Tibial artery (tissue), 4 donors: ENCODE results near the gene ZNF681.
"Not testable (repeated sequence)": the region's sequence is repeated elsewhere in the genome, so short reads cannot be mapped to it uniquely, and the experiment has no call there.

Experiments used
- DNase-seq, 2 donors: peaks; one replicate each; pipeline ENCODE4 v3.0.0-alpha.2; 2019
- H3K27ac ChIP-seq, 2 donors: fragments of 200-600 bp; sonication (generic) in 1 of 2; 1 replicate in 1 of 2; 2 replicates in 1 of 2; pipeline ENCODE4 v1.5.1; 2018 to 2019; ENCODE audit warnings: mild to moderate bottlenecking in 1 of 2
- H3K27me3 ChIP-seq, 2 donors: fragments of 200-600 bp; sonication (generic) in 1 of 2; one replicate each; pipeline versions ENCODE4 v1.5.1 to v1.6.0; 2016 to 2019
- H3K36me3 ChIP-seq, 3 donors: fragments of 200-600 bp; sonication (generic) in 2 of 3; one replicate each; pipeline ENCODE4 v1.5.1; 2016 to 2019; ENCODE audit warnings: mild to moderate bottlenecking in 2 of 3
- H3K4me1 ChIP-seq, 4 donors: fragments of 200-600 bp; sonication (generic) in 2 of 4; 1 replicate in 3 of 4; 2 replicates in 1 of 4; pipeline ENCODE4 v1.5.1; 2016 to 2019
- H3K4me3 ChIP-seq, 2 donors: fragments of 200-600 bp; sonication (generic) in 1 of 2; 1 replicate in 1 of 2; 2 replicates in 1 of 2; pipeline ENCODE4 v1.5.1; 2018 to 2019; ENCODE audit warnings: mild to moderate bottlenecking in 2 of 2
- H3K9me3 ChIP-seq, 3 donors: fragments of 200-600 bp; sonication (generic) in 1 of 3; one replicate each; pipeline ENCODE4 v1.5.1; 2016 to 2019
- intact Hi-C: fragments of 100-400 bp; cut with DNase I; formaldehyde crosslinking; loops from one replicate; pipeline ENCODE4 v1.15.0; 2023; ENCODE audit warnings: low total_unique reads
- TF ChIP-seq, protein P1 (sequence below), 2 experiments: fragments of 200-600 bp in 1 of 2; fragments of 450-650 bp in 1 of 2; IDR thresholded peaks; one replicate each; pipeline ENCODE4 v1.5.1; 2017 to 2019; ENCODE audit warnings: antibody characterized with exemption in 2 of 2, mild to moderate bottlenecking in 1 of 2, moderate library complexity in 1 of 2

The ZNF681 gene

DNA sequence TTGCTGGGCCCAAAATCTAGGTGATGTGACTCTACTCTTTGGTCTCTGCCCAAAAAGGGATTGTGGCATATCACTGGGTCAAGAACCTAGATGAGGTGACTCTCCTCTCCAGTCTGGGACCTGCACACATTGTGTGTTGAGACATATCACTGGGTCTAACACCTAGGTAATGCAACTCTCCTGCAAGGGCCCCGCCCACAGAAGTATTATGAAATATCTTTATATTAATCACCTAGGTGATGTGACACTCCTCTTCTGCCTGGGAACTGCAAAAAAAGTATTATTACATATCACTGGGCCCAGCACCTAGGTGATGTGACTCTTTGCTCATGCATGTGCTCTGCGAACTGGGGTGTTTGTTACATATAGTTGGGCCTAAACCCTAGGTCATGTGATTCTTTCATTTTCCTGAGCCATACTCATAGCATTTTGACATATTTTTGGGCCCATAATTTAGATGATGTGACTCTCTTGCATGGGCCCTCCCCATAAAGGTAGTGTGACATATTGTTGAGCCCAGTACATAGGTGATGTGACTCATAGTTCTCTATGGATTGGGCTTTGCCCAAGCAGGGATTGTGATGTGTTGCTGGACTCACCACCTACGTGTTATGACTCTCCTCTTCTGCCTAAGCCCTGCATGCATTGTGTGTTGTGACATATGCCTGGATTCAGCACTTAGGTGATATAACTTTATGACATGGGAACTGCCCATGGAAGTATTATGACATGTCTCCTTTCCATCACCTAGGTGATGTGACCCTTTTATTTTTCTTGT lies 11.2 kb upstream of the ZNF681 start:
- intact Hi-C loops: no loop called here
- H3K36me3 ChIP-seq: no peaks in the 10 kb centered on the region
- H3K4me1 ChIP-seq: no peaks in the 10 kb centered on the region
- H3K27me3 ChIP-seq: no peaks in the 10 kb centered on the region
- H3K9me3 ChIP-seq: no peaks in the 10 kb centered on the region
- no peak overlapping the region for H3K27ac ChIP-seq
- H3K4me3 ChIP-seq: no peak overlapping the region
- TF ChIP-seq, protein P1, sequence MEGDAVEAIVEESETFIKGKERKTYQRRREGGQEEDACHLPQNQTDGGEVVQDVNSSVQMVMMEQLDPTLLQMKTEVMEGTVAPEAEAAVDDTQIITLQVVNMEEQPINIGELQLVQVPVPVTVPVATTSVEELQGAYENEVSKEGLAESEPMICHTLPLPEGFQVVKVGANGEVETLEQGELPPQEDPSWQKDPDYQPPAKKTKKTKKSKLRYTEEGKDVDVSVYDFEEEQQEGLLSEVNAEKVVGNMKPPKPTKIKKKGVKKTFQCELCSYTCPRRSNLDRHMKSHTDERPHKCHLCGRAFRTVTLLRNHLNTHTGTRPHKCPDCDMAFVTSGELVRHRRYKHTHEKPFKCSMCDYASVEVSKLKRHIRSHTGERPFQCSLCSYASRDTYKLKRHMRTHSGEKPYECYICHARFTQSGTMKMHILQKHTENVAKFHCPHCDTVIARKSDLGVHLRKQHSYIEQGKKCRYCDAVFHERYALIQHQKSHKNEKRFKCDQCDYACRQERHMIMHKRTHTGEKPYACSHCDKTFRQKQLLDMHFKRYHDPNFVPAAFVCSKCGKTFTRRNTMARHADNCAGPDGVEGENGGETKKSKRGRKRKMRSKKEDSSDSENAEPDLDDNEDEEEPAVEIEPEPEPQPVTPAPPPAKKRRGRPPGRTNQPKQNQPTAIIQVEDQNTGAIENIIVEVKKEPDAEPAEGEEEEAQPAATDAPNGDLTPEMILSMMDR (IDR thresholded peaks at IDR 0.05): no peak
- no peak for DNase-seq

DNA sequence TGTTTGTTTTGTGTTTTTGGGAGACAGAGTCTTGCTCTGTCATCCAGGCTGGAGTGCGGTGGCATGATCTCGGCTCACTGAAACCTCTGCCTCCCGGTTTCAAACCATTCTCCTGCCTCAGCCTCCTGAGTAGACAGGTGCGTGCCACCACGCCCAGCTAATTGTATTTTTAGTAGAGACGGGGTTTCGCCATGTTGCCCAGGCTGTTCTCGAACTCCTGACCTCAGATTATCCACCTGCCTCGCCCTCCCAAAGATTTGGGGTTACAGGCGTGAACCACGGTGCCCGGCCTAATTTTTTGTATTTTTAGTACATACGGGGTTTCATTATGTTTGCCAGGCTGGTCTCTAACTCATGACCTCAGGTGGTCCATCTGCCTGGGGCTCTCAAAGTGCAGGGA lies 8.3 kb upstream of the ZNF681 start:
- Histone ChIP-seq H3K4me1 (peaks cover 0 to 6% (median 0%) of the 10 kb centered on the region in 4 donors), H3K4me3 (no peak overlapping the region), H3K27ac (no peak overlapping the region), H3K36me3 (no peaks in the 10 kb centered on the region), H3K27me3 (no peaks in the 10 kb centered on the region), H3K9me3 (no peaks in the 10 kb centered on the region)
- TF ChIP-seq, protein P1 (IDR thresholded peaks at IDR 0.05): no peak
- intact Hi-C loops: no loop called here
- no peak for DNase-seq

DNA sequence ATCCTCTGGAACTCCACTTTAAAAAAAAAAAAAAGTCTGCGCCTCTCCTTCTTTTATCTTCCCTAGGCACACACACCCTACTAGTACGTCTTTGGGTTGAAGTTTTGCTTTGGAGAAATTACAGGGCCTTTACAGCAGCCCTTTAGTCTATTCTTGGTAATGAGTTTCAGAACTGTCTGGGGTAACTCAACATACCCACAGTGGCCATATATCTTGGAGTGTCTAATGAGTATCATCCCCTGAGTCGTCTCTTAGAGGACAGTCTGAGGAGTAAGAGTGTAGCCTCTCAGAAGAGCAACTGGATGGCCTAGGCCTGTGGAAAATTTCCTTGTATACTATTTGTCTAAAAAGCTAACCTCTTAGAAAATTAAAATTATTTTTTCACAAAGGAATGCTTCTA lies 6.1 kb upstream of the ZNF681 start:
- DNase-seq: no peak
- no peaks in the 10 kb centered on the region for H3K9me3 ChIP-seq
- intact Hi-C loops: no loop called here
- TF ChIP-seq, protein P1 (IDR thresholded peaks at IDR 0.05): no peak
- H3K27me3 ChIP-seq: no peaks in the 10 kb centered on the region
- no peaks in the 10 kb centered on the region for H3K36me3 ChIP-seq
- H3K4me1 ChIP-seq: peaks cover 0 to 6% (median 0%) of the 10 kb centered on the region in 4 donors
- no peak overlapping the region for H3K27ac ChIP-seq
- no peak overlapping the region for H3K4me3 ChIP-seq

DNA sequence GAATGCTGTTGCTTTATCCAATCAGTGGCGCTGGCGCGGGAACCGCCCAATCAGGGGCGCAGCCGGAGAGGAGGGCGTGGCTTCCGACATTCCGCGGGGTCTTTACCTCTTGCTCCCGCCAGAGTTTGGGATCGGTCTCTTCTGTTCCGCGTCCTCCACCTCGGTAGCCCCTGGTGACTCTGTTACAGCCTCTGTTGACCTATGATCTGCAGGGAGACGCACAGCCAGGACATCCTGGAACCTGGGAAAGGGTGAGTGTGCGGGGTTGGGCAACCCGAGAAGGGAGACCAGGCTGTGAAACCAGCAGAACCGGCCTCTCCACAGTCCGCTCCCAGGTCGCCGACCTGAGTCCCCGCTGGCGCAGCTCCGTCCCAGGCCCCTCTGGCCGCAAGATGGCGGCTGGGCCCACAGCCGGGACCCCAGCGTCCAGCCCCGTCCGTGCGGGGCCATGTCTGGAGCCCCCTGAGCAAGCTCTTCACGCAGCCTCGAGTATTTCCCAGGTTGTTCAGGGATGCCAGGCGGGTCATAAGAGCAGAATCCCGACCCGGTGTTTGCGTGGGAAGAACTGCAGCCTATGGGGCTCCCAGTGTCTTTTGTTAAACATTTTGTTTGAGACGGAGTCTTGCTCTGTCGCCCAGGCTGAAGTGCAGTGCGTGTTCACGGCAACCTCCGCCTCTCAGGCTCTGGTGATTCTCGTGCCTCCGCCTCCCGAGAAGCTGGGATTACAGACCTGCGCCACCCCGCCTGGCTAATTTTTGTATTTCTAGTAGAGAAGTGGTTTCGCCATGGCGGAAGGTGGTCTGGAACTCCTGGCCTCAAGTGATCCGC lies 4.4 kb upstream of the ZNF681 start:
- H3K9me3 ChIP-seq: no peaks in the 10 kb centered on the region
- peak; percentile 24 to 88 for DNase-seq
- intact Hi-C loops: no loop called here
- H3K4me1 ChIP-seq: peaks cover 0 to 8% (median 4%) of the 10 kb centered on the region in 4 donors
- H3K27me3 ChIP-seq: no peaks in the 10 kb centered on the region
- H3K27ac ChIP-seq: peak overlapping the region; percentile 42 to 69
- TF ChIP-seq, protein P1 (IDR thresholded peaks at IDR 0.05): no peak
- H3K36me3 ChIP-seq: no peaks in the 10 kb centered on the region
- peak overlapping the region; percentile 63 to 68 for H3K4me3 ChIP-seq

DNA sequence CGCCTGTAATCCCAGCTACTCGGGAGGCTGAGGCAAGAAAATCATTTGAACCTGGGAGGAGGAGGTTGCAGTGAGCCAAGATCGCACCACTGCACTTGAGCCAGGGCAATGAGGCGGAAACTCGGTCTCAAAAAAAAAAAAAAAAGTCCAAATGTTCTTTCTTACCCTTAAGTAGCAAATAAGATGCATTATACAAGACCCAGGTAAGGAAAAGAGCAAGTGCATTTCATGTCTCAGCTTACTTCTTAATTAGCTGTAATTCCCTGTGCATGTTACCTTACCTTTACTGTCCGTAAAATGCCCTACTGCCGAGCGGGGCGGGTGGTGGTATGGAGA lies 3.8 kb upstream of the ZNF681 start:
- Histone ChIP-seq H3K27ac (peak overlapping the region in 1 of 2 donors; percentile 69), H3K9me3 (no peaks in the 10 kb centered on the region), H3K27me3 (no peaks in the 10 kb centered on the region), H3K4me3 (peak overlapping the region; percentile 63 to 68), H3K4me1 (peaks cover 0 to 14% (median 4%) of the 10 kb centered on the region in 4 donors), H3K36me3 (no peaks in the 10 kb centered on the region)
- intact Hi-C loops: no loop called here
- DNase-seq: peak in 1 of 2 donors; percentile 77
- TF ChIP-seq, protein P1 (IDR thresholded peaks at IDR 0.05): no peak

DNA sequence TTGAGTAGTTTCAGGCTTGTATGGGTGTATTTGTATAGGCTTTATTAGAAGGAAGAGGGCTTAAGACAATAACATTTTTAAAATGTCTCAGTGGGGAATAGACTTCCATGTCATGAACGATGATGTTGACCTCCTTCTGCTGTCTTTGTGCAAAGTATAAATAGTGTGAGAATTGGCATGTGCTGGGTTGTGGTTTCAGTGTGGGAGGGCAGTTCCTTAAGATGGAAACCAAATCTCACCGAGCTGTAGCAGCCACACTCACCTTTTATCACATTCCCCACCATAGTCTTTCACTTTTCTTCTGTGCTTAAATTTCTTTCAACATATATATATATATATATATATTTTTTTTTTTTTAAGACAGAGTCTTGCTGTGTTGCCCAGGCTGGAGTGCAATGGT lies 1.6 kb upstream of the ZNF681 start:
- H3K9me3 ChIP-seq, DNase-seq, H3K4me3 ChIP-seq, H3K27me3 ChIP-seq, H3K36me3 ChIP-seq, intact Hi-C loops, H3K27ac ChIP-seq: not testable (repeated sequence)
- peaks cover 0 to 14% (median 4%) of the 10 kb centered on the region in 4 donors for H3K4me1 ChIP-seq

DNA sequence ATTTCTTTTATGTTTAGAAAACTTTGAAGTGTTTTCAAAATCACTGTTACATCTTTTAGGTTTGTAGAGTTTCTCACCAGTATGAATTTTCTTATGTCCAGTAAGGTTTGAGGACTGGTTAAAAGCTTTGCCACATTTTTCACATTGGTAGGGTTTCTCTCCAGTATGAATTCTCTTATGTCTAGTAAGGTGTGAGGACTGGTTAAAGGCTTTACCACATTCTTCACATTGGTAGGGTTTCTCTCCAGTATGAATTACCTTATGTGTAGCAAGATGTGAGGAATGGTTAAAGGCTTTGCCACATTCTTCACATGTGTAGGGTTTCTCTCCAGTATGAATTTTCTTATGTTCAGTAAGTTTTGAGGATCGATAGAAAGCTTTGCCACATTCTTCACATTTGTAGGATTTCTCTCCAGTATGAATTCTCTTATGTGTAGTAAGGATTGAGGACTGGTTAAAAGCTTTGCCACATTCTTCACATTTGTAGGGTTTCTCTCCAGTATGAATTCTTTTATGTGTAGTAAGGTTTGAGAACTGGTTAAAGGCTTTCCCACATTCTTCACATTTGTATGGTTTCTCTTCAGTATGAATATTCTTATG lies 15.0 kb downstream of the ZNF681 start:
- peaks cover 24 to 56% (median 32%) of the 10 kb centered on the region in 3 donors for H3K36me3 ChIP-seq
- H3K4me3 ChIP-seq, H3K4me1 ChIP-seq, intact Hi-C loops, H3K27ac ChIP-seq, H3K27me3 ChIP-seq, DNase-seq: not testable (repeated sequence)
- H3K9me3 ChIP-seq: peaks cover 3 to 68% (median 10%) of the 10 kb centered on the region in 3 donors

DNA sequence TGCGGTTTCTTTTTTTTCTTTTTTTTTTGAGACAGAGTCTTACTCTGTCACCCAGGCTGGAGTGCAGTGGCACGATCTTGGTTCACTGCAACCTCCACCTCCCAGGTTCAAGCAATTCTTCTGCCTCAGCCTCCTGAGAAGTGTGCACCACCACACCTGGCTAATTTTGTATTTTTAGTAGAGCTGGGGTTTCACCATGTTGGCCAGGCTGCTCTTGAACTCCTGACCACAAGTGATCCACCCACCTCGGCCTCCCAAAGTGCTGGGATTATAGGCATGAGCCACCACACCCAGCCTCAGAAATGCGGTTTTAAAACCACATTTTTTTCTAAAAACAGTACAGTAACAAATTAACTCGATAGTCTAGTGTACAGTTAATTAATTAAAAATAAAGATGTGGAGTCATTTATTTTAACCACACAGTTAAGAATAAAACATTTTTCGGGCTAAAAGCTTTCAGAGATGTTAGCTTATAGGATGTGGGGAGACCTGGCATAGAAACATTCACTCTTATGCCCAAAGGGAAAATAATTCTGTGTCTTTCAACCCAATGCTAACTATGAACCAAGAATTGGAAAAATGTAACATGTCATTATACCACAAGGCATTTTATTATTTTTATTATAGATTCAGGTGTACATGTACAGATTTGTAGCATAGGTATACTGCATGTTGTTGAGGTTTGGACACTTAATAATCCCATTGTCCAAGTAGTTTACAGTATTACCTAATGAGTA lies 27.8 kb downstream of the ZNF681 start:
- intact Hi-C loops, H3K27ac ChIP-seq, H3K4me1 ChIP-seq, DNase-seq, H3K9me3 ChIP-seq, H3K27me3 ChIP-seq, H3K36me3 ChIP-seq, H3K4me3 ChIP-seq: not testable (repeated sequence)
